ENCODE data around the gene MLST8.

GRCh38 chr16:2173366-2173765 lies 31.9 kb upstream of the MLST8 start:
- TF ChIP-seq YY1 (IDR thresholded peaks at IDR 0.05) = no peak
- TF ChIP-seq RAD21 (IDR thresholded peaks at IDR 0.05) = no peak
- no peak for TF ChIP-seq REST (IDR thresholded peaks at IDR 0.05)
- TF ChIP-seq RXRA (IDR thresholded peaks at IDR 0.05) = no peak
- TF ChIP-seq CTCF (IDR thresholded peaks at IDR 0.05; ENCODE audit: low read depth, low read length, missing input control) = no peak
- no peak for TF ChIP-seq GABPA (IDR thresholded peaks at IDR 0.05 in 1 of 2, conservative IDR thresholded peaks at IDR 0.05 in 1 of 2)
- no peak for TF ChIP-seq JUND (IDR thresholded peaks at IDR 0.05)
- TF ChIP-seq SP1 (IDR thresholded peaks at IDR 0.05) = no peak
- no peak for TF ChIP-seq ATF3 (IDR thresholded peaks at IDR 0.05)
- no peak for TF ChIP-seq FOXA1 (IDR thresholded peaks at IDR 0.05)
- no peak for TF ChIP-seq MAX (IDR thresholded peaks at IDR 0.05)

Measured in liver (tissue), 3 donors.